Spleen (tissue), 11 donors: ENCODE results near the gene ACOT13. TPM values are rescaled to one million over a fixed set of nuclear protein-coding genes. Genes with fewer than 3 reads are reported as not detected.

Source experiments
- DNase-seq: peaks from one replicate; pipeline ENCODE4 v3.0.0-alpha.2; 2020
- H3K27ac ChIP-seq, 8 donors: fragments of 200-600 bp; sonication (generic) in 7 of 8; 1 replicate in 4 of 8; 2 replicates in 4 of 8; pipeline versions ENCODE4 v1.5.0 to v1.8.0; 2016 to 2021; ENCODE audit warnings: inconsistent platforms in 4 of 8, mild to moderate bottlenecking in 4 of 8, moderate library complexity in 1 of 8
- H3K27me3 ChIP-seq, 7 donors: fragments of 200-600 bp; sonication (generic) in 6 of 7; replicated peaks in 1 of 7; 1 replicate in 4 of 7; 2 replicates in 3 of 7; pipeline versions ENCODE4 v1.5.0 to v1.8.0; 2016 to 2021; ENCODE audit warnings: inconsistent platforms in 3 of 7, mild to moderate bottlenecking in 1 of 7
- H3K36me3 ChIP-seq, 6 donors: fragments of 200-600 bp; sonication (generic) in 5 of 6; 1 replicate in 4 of 6; 2 replicates in 2 of 6; pipeline versions ENCODE4 v1.5.0 to v1.8.0; 2016 to 2021; ENCODE audit warnings: inconsistent platforms in 2 of 6
- H3K4me1 ChIP-seq, 6 donors: fragments of 200-600 bp; sonication (generic) in 5 of 6; 1 replicate in 3 of 6; 2 replicates in 3 of 6; pipeline versions ENCODE4 v1.5.0 to v1.8.0; 2016 to 2021; ENCODE audit warnings: inconsistent platforms in 3 of 6
- H3K4me3 ChIP-seq, 8 donors: fragments of 200-600 bp; sonication (generic) in 7 of 8; 1 replicate in 4 of 8; 2 replicates in 4 of 8; pipeline versions ENCODE4 v1.5.0 to v1.8.0; 2016 to 2021; ENCODE audit warnings: inconsistent platforms in 4 of 8, mild to moderate bottlenecking in 4 of 8, moderate library complexity in 2 of 8
- H3K9me3 ChIP-seq, 8 donors: fragments of 200-600 bp; sonication (generic) in 7 of 8; 1 replicate in 4 of 8; 2 replicates in 4 of 8; pipeline versions ENCODE4 v1.5.0 to v1.8.0; 2016 to 2021; ENCODE audit warnings: inconsistent platforms in 4 of 8
- CTCF ChIP-seq, 11 experiments: fragments of 200-600 bp in 7 of 11; fragments of 450-650 bp in 4 of 11; sonication (generic) in 4 of 11; IDR thresholded peaks in 8 of 11; conservative IDR thresholded peaks in 3 of 11; 1 replicate in 7 of 11; 2 replicates in 4 of 11; pipeline versions ENCODE4 v1.4.0 to v1.8.0; 2016 to 2021; ENCODE audit warnings: antibody characterized with exemption in 11 of 11, inconsistent platforms in 4 of 11, mild to moderate bottlenecking in 1 of 11
- POLR2A ChIP-seq, 3 donors: fragments of 450-650 bp; IDR thresholded peaks; one replicate each; pipeline ENCODE4 v1.5.1; 2017; ENCODE audit warnings: antibody characterized with exemption in 3 of 3, mild to moderate bottlenecking in 1 of 3
- POLR2AphosphoS5 ChIP-seq, 3 donors: sonication (generic); formaldehyde crosslinking; IDR thresholded peaks; one replicate each; pipeline ENCODE4 v1.5.1; 2017; ENCODE audit warnings: antibody characterized with exemption in 3 of 3
- WGBS, 5 donors: extraction: QIAGEN DNeasy Blood & Tissue Kit in 3 of 5; methylation state at CpG; one replicate each; pipeline versions ENCODE4 v1.1.5 to v1.1.7; 2013 to 2018; 5-methylcytosine and 5-hydroxymethylcytosine counted together
- intact Hi-C: fragments of 100-400 bp; cut with DNase I; formaldehyde crosslinking; loops from one replicate; pipeline ENCODE4 v1.15.0; 2023; ENCODE audit warnings: low total_unique reads
- polyA plus RNA-seq, 3 donors: library from polyadenylated mRNA; stranded (reverse); fragments of 200-250 nt; gene quantifications; one replicate each; pipeline ENCODE4 v1.2.1, GENCODE V29; 2013
- total RNA-seq, 7 donors: library from RNA; depleted of rRNA in 3 of 7; stranded (reverse); fragments of >200 nt in 3 of 7; fragmentation: NEBNext Ultra II Directional in 4 of 7; extraction: Animal tissue kit (Norgen Biotek cat#: 25700) in 4 of 7; gene quantifications; one replicate each; pipeline versions ENCODE4 v1.1.0 to v1.2.1, GENCODE V29; 2016 to 2021
- donor health status: healthy with polysubstance abuse.
- donor health status: DM: no; HTN: no; CAD: no; lungs with moderate emphysema.
- donor health status: DM: no; HTN: no; CAD: no.
- donor health status: Bipolar disorder and iron deficiency.
- donor health status: healthy.
- donor health status: DM: no; HTN: no; CAD: no.
- donor health status: DM: yes; HTN: yes; CAD: no.

Gene ACOT13
- total and polyA plus RNA-seq, 10 donors = 3.5 to 18.6 (median 12.7) TPM

- no peak for DNase-seq
- H3K4me3 ChIP-seq = no peak overlapping the region
- H3K36me3 ChIP-seq = no peaks in the 10 kb centered on the region
- 69 to 79% (median 77%) methylated on average over 5 of the region's 5 CpGs for WGBS, 5 donors
- no peaks in the 10 kb centered on the region for H3K4me1 ChIP-seq
- no peak for TF ChIP-seq POLR2AphosphoS5 (IDR thresholded peaks at IDR 0.05)
- no peak for TF ChIP-seq POLR2A (IDR thresholded peaks at IDR 0.05)
- TF ChIP-seq CTCF (IDR thresholded peaks at IDR 0.05 in 8 of 11, conservative IDR thresholded peaks at IDR 0.05 in 3 of 11) = no peak
- peaks cover 0 to 8% (median 0%) of the 10 kb centered on the region in 8 donors for H3K9me3 ChIP-seq
- H3K27ac ChIP-seq = no peak overlapping the region
- peaks cover 0 to 11% (median 0%) of the 10 kb centered on the region in 7 donors for H3K27me3 ChIP-seq
- intact Hi-C loops = no loop called here
These were observed 35.9 kb upstream of the ACOT13 start for GRCh38 chr6:24630856-24631505.

- WGBS, 5 donors = 53 to 74% (median 54%) methylated on average over 5 of the region's 5 CpGs
- H3K4me3 ChIP-seq = no peak overlapping the region
- H3K4me1 ChIP-seq = no peaks in the 10 kb centered on the region
- H3K36me3 ChIP-seq = no peaks in the 10 kb centered on the region
- no peak overlapping the region for H3K27ac ChIP-seq
- no peak for TF ChIP-seq POLR2A (IDR thresholded peaks at IDR 0.05)
- TF ChIP-seq CTCF (IDR thresholded peaks at IDR 0.05 in 8 of 11, conservative IDR thresholded peaks at IDR 0.05 in 3 of 11) = no peak
- TF ChIP-seq POLR2AphosphoS5 (IDR thresholded peaks at IDR 0.05) = no peak
- peaks cover 0 to 10% (median 3%) of the 10 kb centered on the region in 8 donors for H3K9me3 ChIP-seq
- peaks cover 0 to 12% (median 0%) of the 10 kb centered on the region in 7 donors for H3K27me3 ChIP-seq
- intact Hi-C loops = no loop called here
- DNase-seq = no peak
These were observed 35.2 kb upstream of the ACOT13 start for GRCh38 chr6:24631671-24632070.

- intact Hi-C loops = no loop called here
- H3K9me3 ChIP-seq = peaks cover 0 to 10% (median 4%) of the 10 kb centered on the region in 8 donors
- H3K27me3 ChIP-seq = peaks cover 0 to 12% (median 0%) of the 10 kb centered on the region in 7 donors
- no peak overlapping the region for H3K4me3 ChIP-seq
- H3K4me1 ChIP-seq = no peaks in the 10 kb centered on the region
- no peak overlapping the region for H3K27ac ChIP-seq
- no peaks in the 10 kb centered on the region for H3K36me3 ChIP-seq
- TF ChIP-seq POLR2A (IDR thresholded peaks at IDR 0.05) = no peak
- no peak for TF ChIP-seq POLR2AphosphoS5 (IDR thresholded peaks at IDR 0.05)
- TF ChIP-seq CTCF (IDR thresholded peaks at IDR 0.05 in 8 of 11, conservative IDR thresholded peaks at IDR 0.05 in 3 of 11) = no peak
- no peak for DNase-seq
- WGBS, 5 donors = 47 to 82% (median 74%) methylated on average over 1 of the region's 1 CpG
These were observed 34.3 kb upstream of the ACOT13 start for GRCh38 chr6:24632573-24632972.

GRCh38 chr6:24636681-24637080 is 30.2 kb upstream of the ACOT13 start:
- peaks cover 0 to 17% (median 4%) of the 10 kb centered on the region in 8 donors for H3K9me3 ChIP-seq
- H3K27ac ChIP-seq = no peak overlapping the region
- DNase-seq = no peak
- H3K4me1 ChIP-seq = no peaks in the 10 kb centered on the region
- TF ChIP-seq CTCF (IDR thresholded peaks at IDR 0.05 in 8 of 11, conservative IDR thresholded peaks at IDR 0.05 in 3 of 11) (no peak), POLR2A (IDR thresholded peaks at IDR 0.05) (no peak), POLR2AphosphoS5 (IDR thresholded peaks at IDR 0.05) (no peak)
- no peaks in the 10 kb centered on the region for H3K36me3 ChIP-seq
- no peak overlapping the region for H3K4me3 ChIP-seq
- H3K27me3 ChIP-seq = peaks cover 0 to 12% (median 0%) of the 10 kb centered on the region in 7 donors
- intact Hi-C loops = no loop called here
